ENCODE measurements around the gene IMMP2L. TPM values are rescaled to one million over a fixed set of nuclear protein-coding genes. Genes with fewer than 3 reads are reported as not detected.

The IMMP2L gene
- total RNA-seq, 1 donor from 2014 or later: 21.5 TPM

DNA sequence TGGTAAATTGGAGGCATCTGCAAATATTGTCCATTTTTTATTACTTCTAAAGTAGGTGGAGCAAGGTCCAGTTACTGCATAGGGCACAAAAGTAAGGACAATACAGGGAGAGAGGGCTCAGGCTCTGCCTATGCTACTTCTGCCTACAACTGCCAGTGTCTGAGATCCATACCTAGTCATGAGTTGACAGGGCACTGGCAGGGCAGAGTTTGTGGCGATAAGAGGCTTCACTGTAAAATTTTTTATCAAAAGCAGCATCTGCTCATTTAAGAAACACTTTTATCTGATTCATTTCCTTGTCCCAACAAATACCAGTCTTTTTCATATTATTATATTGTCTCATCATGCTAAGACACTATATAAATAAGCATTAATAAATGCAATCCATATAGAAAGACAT lies 293.4 kb downstream of the IMMP2L start:
- H3K9me3 ChIP-seq (ENCODE audit: low read depth): no peaks in the 10 kb centered on the region
- H3K4me2 ChIP-seq: no peak overlapping the region
- no peaks in the 10 kb centered on the region for H3K36me3 ChIP-seq
- H3K4me1 ChIP-seq: no peaks in the 10 kb centered on the region
- H3K4me3 ChIP-seq: no peak overlapping the region
- H3K79me2 ChIP-seq (ENCODE audit: low read depth): no peaks in the 10 kb centered on the region
- H3K9ac ChIP-seq: no peak overlapping the region
- no peak for DNase-seq (ENCODE audit: low spot score)
- no peaks in the 10 kb centered on the region for H3F3A ChIP-seq (ENCODE audit: low read depth)
- no peak overlapping the region for H3K27ac ChIP-seq
- no peaks in the 10 kb centered on the region for H4K20me1 ChIP-seq (ENCODE audit: low read depth)
- no peak overlapping the region for H3K4me3 Mint-ChIP-seq
- no peak overlapping the region for H3K27ac Mint-ChIP-seq
- peaks cover 15% of the 10 kb centered on the region for H3K4me1 Mint-ChIP-seq
- H3K27me3 ChIP-seq: no peaks in the 10 kb centered on the region
- H3K36me3 Mint-ChIP-seq: no peaks in the 10 kb centered on the region
- no peaks in the 10 kb centered on the region for H3K27me3 Mint-ChIP-seq (ENCODE audit: insufficient read depth, low read depth)
- H3K9me3 Mint-ChIP-seq: no peaks in the 10 kb centered on the region
- TF ChIP-seq EZH2phosphoT487 (IDR thresholded peaks at IDR 0.05) (no peak), EZH2 (IDR thresholded peaks at IDR 0.05) (no peak)
- TF ChIP-seq, protein P1, sequence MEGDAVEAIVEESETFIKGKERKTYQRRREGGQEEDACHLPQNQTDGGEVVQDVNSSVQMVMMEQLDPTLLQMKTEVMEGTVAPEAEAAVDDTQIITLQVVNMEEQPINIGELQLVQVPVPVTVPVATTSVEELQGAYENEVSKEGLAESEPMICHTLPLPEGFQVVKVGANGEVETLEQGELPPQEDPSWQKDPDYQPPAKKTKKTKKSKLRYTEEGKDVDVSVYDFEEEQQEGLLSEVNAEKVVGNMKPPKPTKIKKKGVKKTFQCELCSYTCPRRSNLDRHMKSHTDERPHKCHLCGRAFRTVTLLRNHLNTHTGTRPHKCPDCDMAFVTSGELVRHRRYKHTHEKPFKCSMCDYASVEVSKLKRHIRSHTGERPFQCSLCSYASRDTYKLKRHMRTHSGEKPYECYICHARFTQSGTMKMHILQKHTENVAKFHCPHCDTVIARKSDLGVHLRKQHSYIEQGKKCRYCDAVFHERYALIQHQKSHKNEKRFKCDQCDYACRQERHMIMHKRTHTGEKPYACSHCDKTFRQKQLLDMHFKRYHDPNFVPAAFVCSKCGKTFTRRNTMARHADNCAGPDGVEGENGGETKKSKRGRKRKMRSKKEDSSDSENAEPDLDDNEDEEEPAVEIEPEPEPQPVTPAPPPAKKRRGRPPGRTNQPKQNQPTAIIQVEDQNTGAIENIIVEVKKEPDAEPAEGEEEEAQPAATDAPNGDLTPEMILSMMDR (IDR thresholded peaks at IDR 0.05): no peak
- H2AFZ ChIP-seq (replicated peaks): no peak overlapping the region

DNA sequence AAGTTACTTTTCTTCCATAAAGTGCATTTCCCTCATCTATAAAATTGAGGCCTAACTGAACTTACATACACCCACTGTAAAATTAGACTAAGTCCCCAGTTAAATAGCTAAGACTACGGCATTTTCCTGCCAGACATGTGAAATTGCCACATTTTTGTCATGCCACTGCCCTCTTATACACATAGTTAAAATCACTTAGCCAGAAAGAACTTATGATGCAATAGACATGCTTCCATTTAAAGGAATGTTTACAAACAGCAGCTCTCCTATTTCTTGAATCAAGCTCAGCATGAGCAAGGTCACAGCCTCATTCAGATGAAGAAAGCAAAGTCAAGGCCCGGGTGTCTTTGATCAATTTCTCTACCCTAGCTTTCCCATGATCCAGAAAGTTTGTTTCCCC lies 295.7 kb downstream of the IMMP2L start:
- no peak overlapping the region for H3K27ac ChIP-seq
- H4K20me1 ChIP-seq (ENCODE audit: low read depth): no peaks in the 10 kb centered on the region
- H3K9ac ChIP-seq: no peak overlapping the region
- Mint-ChIP-seq H3K4me3 (no peak overlapping the region), H3K36me3 (no peaks in the 10 kb centered on the region), H3K27ac (no peak overlapping the region), H3K9me3 (no peaks in the 10 kb centered on the region), H3K4me1 (peaks cover 15% of the 10 kb centered on the region), H3K27me3 (ENCODE audit: insufficient read depth, low read depth) (no peaks in the 10 kb centered on the region)
- H3K4me3 ChIP-seq: no peak overlapping the region
- no peaks in the 10 kb centered on the region for H3K79me2 ChIP-seq (ENCODE audit: low read depth)
- H3K27me3 ChIP-seq: no peaks in the 10 kb centered on the region
- H3K4me2 ChIP-seq: no peak overlapping the region
- no peaks in the 10 kb centered on the region for H3K9me3 ChIP-seq (ENCODE audit: low read depth)
- no peaks in the 10 kb centered on the region for H3K36me3 ChIP-seq
- H2AFZ ChIP-seq (replicated peaks): no peak overlapping the region
- TF ChIP-seq, protein P1 (IDR thresholded peaks at IDR 0.05): no peak
- no peak for DNase-seq (ENCODE audit: low spot score)
- no peaks in the 10 kb centered on the region for H3F3A ChIP-seq (ENCODE audit: low read depth)
- H3K4me1 ChIP-seq: no peaks in the 10 kb centered on the region

DNA sequence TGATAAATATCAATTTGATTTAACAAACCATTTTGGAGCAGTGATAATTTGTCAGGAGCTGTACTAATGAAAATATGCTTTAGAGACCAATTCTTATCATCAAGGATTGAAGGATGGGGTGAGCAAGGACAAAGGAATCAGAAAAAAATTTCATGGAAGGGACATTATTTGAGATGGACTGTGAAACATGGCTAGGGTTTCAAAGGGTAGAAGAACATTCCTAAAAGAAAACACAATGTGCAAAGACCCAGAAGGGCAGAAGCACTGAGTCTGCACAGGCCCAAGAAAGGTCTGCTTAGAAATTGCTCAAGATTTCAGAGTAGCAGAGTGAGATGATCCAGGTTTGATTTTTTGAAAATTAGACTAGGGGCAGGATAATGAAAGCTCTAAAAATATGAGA lies 296.9 kb downstream of the IMMP2L start:
- Mint-ChIP-seq H3K4me3 (no peak overlapping the region), H3K9me3 (no peaks in the 10 kb centered on the region), H3K27me3 (ENCODE audit: insufficient read depth, low read depth) (no peaks in the 10 kb centered on the region), H3K27ac (peak overlapping the region; percentile 40), H3K36me3 (no peaks in the 10 kb centered on the region), H3K4me1 (peaks cover 15% of the 10 kb centered on the region)
- H3K79me2 ChIP-seq (ENCODE audit: low read depth): no peaks in the 10 kb centered on the region
- H3K36me3 ChIP-seq: no peaks in the 10 kb centered on the region
- no peaks in the 10 kb centered on the region for H3K9me3 ChIP-seq (ENCODE audit: low read depth)
- no peak overlapping the region for H3K4me2 ChIP-seq
- no peak overlapping the region for H2AFZ ChIP-seq (replicated peaks)
- H3K4me1 ChIP-seq: no peaks in the 10 kb centered on the region
- TF ChIP-seq, protein P1 (IDR thresholded peaks at IDR 0.05): no peak
- TF ChIP-seq EZH2phosphoT487 (IDR thresholded peaks at IDR 0.05): no peak
- no peak for TF ChIP-seq EZH2 (IDR thresholded peaks at IDR 0.05)
- no peaks in the 10 kb centered on the region for H4K20me1 ChIP-seq (ENCODE audit: low read depth)
- no peaks in the 10 kb centered on the region for H3K27me3 ChIP-seq
- H3K4me3 ChIP-seq: no peak overlapping the region
- H3K9ac ChIP-seq: no peak overlapping the region
- no peaks in the 10 kb centered on the region for H3F3A ChIP-seq (ENCODE audit: low read depth)
- no peak for DNase-seq (ENCODE audit: low spot score)
- no peak overlapping the region for H3K27ac ChIP-seq

DNA sequence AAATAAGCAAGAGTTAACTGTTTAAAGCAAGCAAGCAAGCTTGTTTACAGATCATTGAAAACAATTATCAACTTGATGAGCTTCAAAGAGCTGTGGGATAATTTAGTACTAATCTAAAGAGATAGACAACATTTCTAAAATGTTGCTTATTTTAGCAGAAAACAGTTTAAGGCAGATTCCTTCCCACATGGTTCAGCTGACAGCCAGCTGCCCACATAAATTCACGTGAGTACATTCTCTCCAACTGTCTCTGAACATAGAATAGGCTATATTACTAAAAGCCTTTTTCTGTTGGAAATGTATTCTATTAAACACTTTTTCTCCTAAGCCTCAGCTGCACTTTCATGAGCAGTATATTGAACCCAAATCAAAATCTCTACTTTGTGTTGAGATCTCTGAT lies 297.3 kb downstream of the IMMP2L start:
- H3K9me3 ChIP-seq (ENCODE audit: low read depth): no peaks in the 10 kb centered on the region
- H3K79me2 ChIP-seq (ENCODE audit: low read depth): no peaks in the 10 kb centered on the region
- H3K27me3 ChIP-seq: no peaks in the 10 kb centered on the region
- H3K27ac Mint-ChIP-seq: no peak overlapping the region
- DNase-seq (ENCODE audit: low spot score): no peak
- no peaks in the 10 kb centered on the region for H3K27me3 Mint-ChIP-seq (ENCODE audit: insufficient read depth, low read depth)
- no peak overlapping the region for H3K9ac ChIP-seq
- no peaks in the 10 kb centered on the region for H3K36me3 ChIP-seq
- H3K4me3 ChIP-seq: no peak overlapping the region
- no peak overlapping the region for H3K27ac ChIP-seq
- H4K20me1 ChIP-seq (ENCODE audit: low read depth): no peaks in the 10 kb centered on the region
- no peaks in the 10 kb centered on the region for H3K4me1 ChIP-seq
- no peak overlapping the region for H3K4me2 ChIP-seq
- H3K9me3 Mint-ChIP-seq: no peaks in the 10 kb centered on the region
- H3K4me3 Mint-ChIP-seq: no peak overlapping the region
- no peaks in the 10 kb centered on the region for H3K36me3 Mint-ChIP-seq
- no peak overlapping the region for H2AFZ ChIP-seq (replicated peaks)
- peaks cover 15% of the 10 kb centered on the region for H3K4me1 Mint-ChIP-seq
- TF ChIP-seq, protein P1 (IDR thresholded peaks at IDR 0.05): no peak
- no peak for TF ChIP-seq EZH2 (IDR thresholded peaks at IDR 0.05)
- TF ChIP-seq EZH2phosphoT487 (IDR thresholded peaks at IDR 0.05): no peak
- no peaks in the 10 kb centered on the region for H3F3A ChIP-seq (ENCODE audit: low read depth)
